Vagina (tissue), 2 donors: Measurements from ENCODE around the gene DGLUCY. TPM values are rescaled to one million over a fixed set of nuclear protein-coding genes. Genes with fewer than 3 reads are reported as not detected.

ENCODE experiments used
- DNase-seq, 2 donors: peaks; one replicate each; pipeline ENCODE4 v3.0.0-alpha.2; 2017; ENCODE audit errors: extremely low spot score in 2 of 2
- H3K27ac ChIP-seq: fragments of 200-600 bp; sonication (generic); one replicate; pipeline ENCODE4 v1.5.1; 2019
- H3K27me3 ChIP-seq: fragments of 200-600 bp; sonication (generic); one replicate; pipeline ENCODE4 v1.5.1; 2019
- H3K36me3 ChIP-seq, 2 donors: fragments of 200-600 bp; sonication (generic); one replicate each; pipeline ENCODE4 v1.5.1; 2017 to 2019
- H3K4me1 ChIP-seq: fragments of 200-600 bp; sonication (generic); one replicate; pipeline ENCODE4 v1.5.1; 2019
- H3K4me3 ChIP-seq, 2 donors: fragments of 200-600 bp; sonication (generic); 1 replicate in 1 of 2; 2 replicates in 1 of 2; pipeline ENCODE4 v1.5.1; 2016 to 2019
- H3K9me3 ChIP-seq: fragments of 200-600 bp; sonication (generic); one replicate; pipeline ENCODE4 v1.5.1; 2019
- POLR2A ChIP-seq, 2 donors: fragments of 450-650 bp; IDR thresholded peaks; one replicate each; pipeline ENCODE4 v1.6.1; 2017; ENCODE audit warnings: antibody characterized with exemption in 2 of 2, mild to moderate bottlenecking in 2 of 2, moderate library complexity in 2 of 2
- POLR2AphosphoS5 ChIP-seq, 2 donors: sonication (generic); formaldehyde crosslinking; IDR thresholded peaks; one replicate each; pipeline ENCODE4 v1.9.0; 2017; ENCODE audit warnings: antibody characterized with exemption in 2 of 2, mild to moderate bottlenecking in 2 of 2, low read depth in 1 of 2; ENCODE audit not compliant: insufficient read depth in 1 of 2
- intact Hi-C: fragments of 100-400 bp; cut with DNase I; formaldehyde crosslinking; loops from one replicate; pipeline ENCODE4 v1.15.1; 2023
- total RNA-seq: library from RNA; depleted of rRNA; stranded (reverse); fragments of >200 nt; gene quantifications from one replicate; pipeline ENCODE4 v1.2.3, GENCODE V29; 2016
- TF ChIP-seq, protein P1 (sequence below), 3 experiments: fragments of 450-650 bp in 2 of 3; fragments of 200-600 bp in 1 of 3; sonication (generic) in 1 of 3; IDR thresholded peaks; one replicate each; pipeline ENCODE4 v1.5.1; 2017 to 2019; ENCODE audit warnings: antibody characterized with exemption in 3 of 3, mild to moderate bottlenecking in 2 of 3, moderate library complexity in 2 of 3

DGLUCY gene
- total RNA-seq, 1 donor from 2014 or later: 57.0 TPM

DNA sequence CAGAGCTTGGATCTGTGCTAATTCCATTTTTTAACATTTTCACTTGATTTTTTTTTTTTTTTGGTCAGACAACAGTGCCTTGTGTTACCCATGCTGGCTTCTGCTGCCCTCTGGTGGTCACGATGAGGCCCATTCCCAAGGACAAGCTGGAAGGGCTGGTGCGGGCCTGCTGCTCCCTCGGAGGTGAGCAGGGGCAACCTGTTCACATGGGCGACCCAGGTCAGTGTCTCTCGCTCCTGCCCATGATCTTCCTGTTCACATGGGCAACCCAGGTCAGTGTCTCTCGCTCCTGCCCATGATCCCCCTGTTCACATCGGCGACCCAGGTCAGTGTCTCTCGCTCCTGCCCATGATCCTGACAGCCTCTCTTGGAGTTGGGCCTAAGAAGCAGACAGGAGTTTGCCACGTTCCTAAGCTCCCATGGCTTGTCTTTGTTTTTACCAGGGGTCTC is 59.4 kb downstream of the DGLUCY start:
- intact Hi-C loops: loop anchor here (5.0 to 10.0 kb wide), 2 partner anchors 108 to 266 kb away; partner anchors contain the start of gene RPS6KA5
- Histone ChIP-seq H3K4me3 (no peak overlapping the region), H3K9me3 (no peaks in the 10 kb centered on the region), H3K27me3 (no peaks in the 10 kb centered on the region), H3K4me1 (peaks cover 14% of the 10 kb centered on the region), H3K27ac (no peak overlapping the region), H3K36me3 (peaks cover 0 to 31% of the 10 kb centered on the region in 2 donors)
- TF ChIP-seq POLR2A (IDR thresholded peaks at IDR 0.05) (no peak), POLR2AphosphoS5 (IDR thresholded peaks at IDR 0.05; ENCODE audit: insufficient read depth in 1 of 2, low read depth in 1 of 2) (no peak)
- TF ChIP-seq, protein P1, sequence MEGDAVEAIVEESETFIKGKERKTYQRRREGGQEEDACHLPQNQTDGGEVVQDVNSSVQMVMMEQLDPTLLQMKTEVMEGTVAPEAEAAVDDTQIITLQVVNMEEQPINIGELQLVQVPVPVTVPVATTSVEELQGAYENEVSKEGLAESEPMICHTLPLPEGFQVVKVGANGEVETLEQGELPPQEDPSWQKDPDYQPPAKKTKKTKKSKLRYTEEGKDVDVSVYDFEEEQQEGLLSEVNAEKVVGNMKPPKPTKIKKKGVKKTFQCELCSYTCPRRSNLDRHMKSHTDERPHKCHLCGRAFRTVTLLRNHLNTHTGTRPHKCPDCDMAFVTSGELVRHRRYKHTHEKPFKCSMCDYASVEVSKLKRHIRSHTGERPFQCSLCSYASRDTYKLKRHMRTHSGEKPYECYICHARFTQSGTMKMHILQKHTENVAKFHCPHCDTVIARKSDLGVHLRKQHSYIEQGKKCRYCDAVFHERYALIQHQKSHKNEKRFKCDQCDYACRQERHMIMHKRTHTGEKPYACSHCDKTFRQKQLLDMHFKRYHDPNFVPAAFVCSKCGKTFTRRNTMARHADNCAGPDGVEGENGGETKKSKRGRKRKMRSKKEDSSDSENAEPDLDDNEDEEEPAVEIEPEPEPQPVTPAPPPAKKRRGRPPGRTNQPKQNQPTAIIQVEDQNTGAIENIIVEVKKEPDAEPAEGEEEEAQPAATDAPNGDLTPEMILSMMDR (IDR thresholded peaks at IDR 0.05): peak; percentile 69 to 89 (median 88)
- no peak for DNase-seq

DNA sequence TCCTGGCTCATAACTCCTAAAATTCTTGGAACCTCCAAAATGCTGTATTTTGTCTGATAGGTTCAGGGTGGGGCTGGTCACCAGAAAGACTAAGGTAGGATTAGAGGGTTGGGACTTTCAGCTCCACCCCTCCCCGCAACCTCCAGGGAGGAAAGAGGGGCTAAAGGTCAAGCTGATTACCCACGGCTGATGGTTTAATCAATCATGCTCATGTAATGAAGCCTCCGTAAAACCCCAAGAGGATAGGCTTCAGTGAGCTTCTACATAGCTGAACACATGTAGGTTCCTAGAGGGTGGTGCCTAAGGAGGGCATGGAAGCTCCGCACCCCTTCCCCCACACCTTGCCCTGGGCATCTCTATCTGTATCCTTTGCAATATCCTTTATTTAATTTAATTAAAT is 60.0 kb downstream of the DGLUCY start:
- TF ChIP-seq, protein P1 (IDR thresholded peaks at IDR 0.05): no peak
- DNase-seq: no peak
- Histone ChIP-seq H3K4me1 (peaks cover 14% of the 10 kb centered on the region), H3K27me3 (no peaks in the 10 kb centered on the region), H3K36me3 (peaks cover 0 to 27% of the 10 kb centered on the region in 2 donors), H3K27ac (no peak overlapping the region), H3K4me3 (no peak overlapping the region), H3K9me3 (no peaks in the 10 kb centered on the region)
- intact Hi-C loops: loop anchor here (5.0 to 10.0 kb wide), 2 partner anchors 109 to 267 kb away; partner anchors contain the start of gene RPS6KA5

DNA sequence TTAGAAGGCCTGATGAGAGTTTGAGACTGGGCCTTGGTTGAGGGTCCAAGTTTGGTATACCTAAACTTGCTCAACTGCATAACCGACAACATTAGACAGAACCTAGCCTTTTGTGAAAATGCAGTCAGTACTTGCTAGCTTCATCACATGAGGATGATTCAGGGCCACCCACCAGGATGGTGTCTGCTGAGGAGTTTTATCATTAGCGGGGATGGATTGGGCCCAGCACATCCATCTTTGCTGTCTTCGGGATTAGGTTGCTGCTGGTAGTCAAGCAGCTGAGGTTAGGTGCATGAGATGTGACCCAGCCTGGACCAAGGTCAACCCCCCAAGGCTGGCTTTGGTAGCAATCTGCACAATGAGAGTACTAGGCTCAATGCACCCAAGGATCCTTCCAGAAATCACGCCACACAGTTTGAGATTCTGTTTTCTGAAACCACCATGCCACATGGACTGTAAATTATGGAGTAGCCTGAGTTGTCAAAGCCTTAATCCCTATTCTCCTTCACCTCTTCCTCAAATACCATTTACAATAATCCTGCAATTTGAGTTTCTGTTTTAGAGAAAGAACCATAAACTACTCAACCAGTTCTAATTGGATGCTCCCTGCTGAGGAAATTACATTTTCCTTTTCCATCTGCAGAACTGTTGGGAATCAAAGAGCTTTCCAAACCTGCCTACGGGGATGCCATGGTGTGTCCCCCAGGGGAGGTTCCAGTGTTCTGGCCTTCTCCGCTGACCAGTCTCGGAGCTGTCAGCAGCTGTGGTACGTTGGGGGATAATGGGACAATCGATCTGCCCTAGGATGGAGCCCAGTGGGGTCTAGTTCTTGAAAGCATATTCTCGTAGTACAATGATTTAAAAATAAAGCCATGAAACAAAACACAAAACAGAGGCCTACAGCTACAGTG is 61.7 kb downstream of the DGLUCY start:
- Histone ChIP-seq H3K36me3 (peaks cover 0 to 22% of the 10 kb centered on the region in 2 donors), H3K4me1 (peaks cover 6% of the 10 kb centered on the region), H3K27ac (no peak overlapping the region), H3K27me3 (no peaks in the 10 kb centered on the region), H3K4me3 (no peak overlapping the region), H3K9me3 (no peaks in the 10 kb centered on the region)
- intact Hi-C loops: loop anchor here (2.0 to 10.0 kb wide), 2 partner anchors 111 kb away; partner anchors contain the start of gene RPS6KA5
- no peak for DNase-seq
- TF ChIP-seq POLR2AphosphoS5 (IDR thresholded peaks at IDR 0.05; ENCODE audit: insufficient read depth in 1 of 2, low read depth in 1 of 2): no peak
- TF ChIP-seq, protein P1 (IDR thresholded peaks at IDR 0.05): no peak
- TF ChIP-seq POLR2A (IDR thresholded peaks at IDR 0.05): no peak

- TF ChIP-seq, protein P1 (IDR thresholded peaks at IDR 0.05): peak; percentile 55 to 66 (median 55)
- TF ChIP-seq POLR2AphosphoS5 (IDR thresholded peaks at IDR 0.05; ENCODE audit: insufficient read depth in 1 of 2, low read depth in 1 of 2): no peak
- Histone ChIP-seq H3K27ac (no peak overlapping the region), H3K36me3 (peaks cover 0 to 40% of the 10 kb centered on the region in 2 donors), H3K4me3 (no peak overlapping the region), H3K27me3 (no peaks in the 10 kb centered on the region), H3K9me3 (no peaks in the 10 kb centered on the region), H3K4me1 (no peaks in the 10 kb centered on the region)
- no peak for DNase-seq
- intact Hi-C loops: loop anchor here (2.0 to 10.0 kb wide), 2 partner anchors 109 to 113 kb away; partner anchors contain the start of gene RPS6KA5
Measured at GRCh38 chr14:91177073-91178034, 63.5 kb downstream of the DGLUCY start.
